ENCODE data around the gene FLAD1.

DNA sequence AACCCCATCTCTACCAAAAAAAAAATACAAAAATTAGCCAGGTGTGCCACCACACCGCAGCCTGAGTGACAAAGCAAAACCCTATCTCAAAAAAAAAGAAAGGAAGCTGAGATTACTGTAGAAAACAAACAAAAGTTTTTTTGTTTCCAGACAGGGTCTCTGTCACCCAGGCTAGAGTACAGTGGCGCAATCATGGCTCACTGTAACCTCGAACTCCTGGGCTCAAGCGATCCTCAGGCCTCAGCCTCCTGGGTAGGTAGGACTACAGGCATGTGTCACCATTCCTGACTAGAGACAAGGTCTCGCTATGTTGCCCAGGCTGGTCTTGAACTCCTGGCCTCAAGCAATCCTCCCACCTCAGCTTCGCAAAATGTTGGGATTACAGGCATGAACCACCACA is 18.8 kb upstream of the FLAD1 start:
- TF ChIP-seq, protein P1, sequence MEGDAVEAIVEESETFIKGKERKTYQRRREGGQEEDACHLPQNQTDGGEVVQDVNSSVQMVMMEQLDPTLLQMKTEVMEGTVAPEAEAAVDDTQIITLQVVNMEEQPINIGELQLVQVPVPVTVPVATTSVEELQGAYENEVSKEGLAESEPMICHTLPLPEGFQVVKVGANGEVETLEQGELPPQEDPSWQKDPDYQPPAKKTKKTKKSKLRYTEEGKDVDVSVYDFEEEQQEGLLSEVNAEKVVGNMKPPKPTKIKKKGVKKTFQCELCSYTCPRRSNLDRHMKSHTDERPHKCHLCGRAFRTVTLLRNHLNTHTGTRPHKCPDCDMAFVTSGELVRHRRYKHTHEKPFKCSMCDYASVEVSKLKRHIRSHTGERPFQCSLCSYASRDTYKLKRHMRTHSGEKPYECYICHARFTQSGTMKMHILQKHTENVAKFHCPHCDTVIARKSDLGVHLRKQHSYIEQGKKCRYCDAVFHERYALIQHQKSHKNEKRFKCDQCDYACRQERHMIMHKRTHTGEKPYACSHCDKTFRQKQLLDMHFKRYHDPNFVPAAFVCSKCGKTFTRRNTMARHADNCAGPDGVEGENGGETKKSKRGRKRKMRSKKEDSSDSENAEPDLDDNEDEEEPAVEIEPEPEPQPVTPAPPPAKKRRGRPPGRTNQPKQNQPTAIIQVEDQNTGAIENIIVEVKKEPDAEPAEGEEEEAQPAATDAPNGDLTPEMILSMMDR (IDR thresholded peaks at IDR 0.05): no peak
- TF ChIP-seq POLR2AphosphoS5 (IDR thresholded peaks at IDR 0.05): no peak
- no peak for TF ChIP-seq EP300 (IDR thresholded peaks at IDR 0.05)
